Measurements from ENCODE around the gene GJD2. TPM values are rescaled to one million over a fixed set of nuclear protein-coding genes. Genes with fewer than 3 reads are reported as not detected.

GJD2 gene
- total RNA-seq, 2 experiments from 2014 or later = not detected

DNA sequence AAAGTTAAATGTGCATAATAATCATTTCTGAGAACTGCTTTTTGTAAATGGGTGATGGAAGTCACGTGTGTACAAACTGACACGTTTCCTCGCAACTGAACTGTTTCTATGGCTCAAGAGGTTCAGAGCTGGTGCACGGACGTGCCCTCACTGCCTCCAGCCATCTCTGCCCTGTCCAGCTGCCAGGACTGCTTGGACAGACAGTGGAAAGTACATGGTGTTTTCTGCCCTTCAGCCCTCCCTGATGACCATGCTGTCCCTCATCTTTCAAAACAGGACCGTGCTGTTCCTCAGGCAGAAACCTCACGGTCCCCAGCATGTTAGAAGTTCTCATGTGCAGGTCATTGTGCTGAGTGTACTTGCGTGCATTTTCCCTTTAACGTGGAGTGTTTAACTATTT, 38.7 kb downstream of the GJD2 start:
- no peak overlapping the region for H3K4me3 Mint-ChIP-seq
- no peak for DNase-seq
- no peak overlapping the region for H3K27ac Mint-ChIP-seq
- intact Hi-C loops (cut with micrococcal nuclease) = no loop called here
- H3K27me3 Mint-ChIP-seq = peaks cover 15% of the 10 kb centered on the region
- ChIA-PET CTCF (no interaction called here), POLR2A (no interaction called here)
- H3K9me3 Mint-ChIP-seq = no peaks in the 10 kb centered on the region
- no peaks in the 10 kb centered on the region for H3K36me3 Mint-ChIP-seq
- H3K4me1 Mint-ChIP-seq (ENCODE audit: low read depth) = no peaks in the 10 kb centered on the region

DNA sequence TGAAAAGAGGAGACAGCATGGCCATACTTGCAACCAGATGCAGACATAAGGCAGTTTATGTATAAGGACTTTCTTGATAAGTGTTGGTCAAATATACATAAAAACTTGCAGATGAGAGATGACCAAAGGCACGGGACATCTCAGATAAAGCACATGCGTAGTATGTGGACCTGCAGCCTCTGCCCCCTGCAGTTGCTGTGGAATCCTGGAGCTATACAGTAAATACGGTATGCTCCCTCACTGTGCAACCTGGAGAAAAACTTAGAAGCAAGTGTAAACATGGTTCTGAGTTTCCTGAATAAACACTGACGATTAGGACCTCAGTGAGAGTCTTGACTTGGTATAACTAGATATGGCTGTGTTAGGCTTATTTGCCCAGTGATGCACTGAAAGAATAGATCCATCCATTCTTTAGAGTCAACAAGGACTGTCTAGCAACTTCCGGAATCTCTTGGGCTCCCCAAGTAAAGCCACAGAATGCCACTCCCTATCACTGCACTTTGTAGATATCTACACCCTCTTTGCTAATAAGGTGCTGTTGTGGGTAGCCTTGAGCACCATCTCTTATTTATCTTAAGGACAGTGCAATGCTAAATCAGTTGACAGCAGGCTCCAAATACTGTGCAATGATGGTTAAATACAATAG, 40.2 kb downstream of the GJD2 start:
- Mint-ChIP-seq H3K4me1 (ENCODE audit: low read depth) (no peaks in the 10 kb centered on the region), H3K27ac (no peak overlapping the region), H3K4me3 (no peak overlapping the region), H3K27me3 (peaks cover 14% of the 10 kb centered on the region), H3K9me3 (no peaks in the 10 kb centered on the region), H3K36me3 (no peaks in the 10 kb centered on the region)
- POLR2A ChIA-PET = no interaction called here
- CTCF ChIA-PET = no interaction called here
- intact Hi-C loops (cut with micrococcal nuclease) = no loop called here
- DNase-seq = no peak

DNA sequence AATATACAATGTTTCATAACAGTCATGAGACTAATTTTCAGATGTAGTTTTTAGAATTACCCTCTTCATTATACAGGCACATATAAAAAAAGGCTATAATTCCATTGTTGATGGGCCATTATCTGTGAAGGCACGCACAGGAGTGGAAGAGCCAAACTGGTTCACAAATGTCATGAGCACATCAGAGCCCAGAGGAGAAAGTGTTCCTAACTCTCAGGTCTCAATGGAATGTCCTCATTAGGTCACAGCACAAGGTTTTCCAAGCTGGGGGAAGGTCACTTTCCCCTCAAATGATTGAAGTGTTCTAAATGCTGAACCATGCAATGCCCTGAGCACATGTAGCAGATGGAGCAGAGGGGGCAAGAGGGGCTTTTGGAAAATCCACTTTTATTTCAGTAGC, 41.2 kb downstream of the GJD2 start:
- intact Hi-C loops (cut with micrococcal nuclease) = no loop called here
- CTCF ChIA-PET = no interaction called here

DNA sequence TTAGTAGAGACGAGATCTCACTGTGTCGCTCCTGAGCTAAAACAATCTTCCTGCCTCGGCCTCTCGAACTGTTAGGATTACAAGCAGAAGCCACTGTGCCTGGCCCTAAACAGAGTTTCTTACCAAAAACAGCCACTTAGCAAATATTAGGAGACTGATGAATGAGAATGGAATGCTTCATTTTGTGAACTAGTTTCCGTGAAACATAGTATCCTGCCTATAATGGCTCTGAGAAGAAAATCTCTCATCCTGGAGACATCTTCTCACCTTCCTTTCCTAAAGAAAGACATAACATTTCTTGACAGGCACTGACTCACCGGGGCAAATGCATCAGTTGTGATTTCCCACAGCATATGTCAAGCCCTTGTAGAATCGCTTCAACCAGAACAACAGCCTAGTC, 44.9 kb downstream of the GJD2 start:
- H3K27ac Mint-ChIP-seq = no peak overlapping the region
- no peak overlapping the region for H3K4me3 Mint-ChIP-seq
- intact Hi-C loops (cut with micrococcal nuclease) = no loop called here

More for the DNA sequence above, 41.2 kb downstream of the GJD2 start:
- no peak overlapping the region for H3K27ac Mint-ChIP-seq
- peaks cover 21% of the 10 kb centered on the region for H3K27me3 Mint-ChIP-seq
- no peak for DNase-seq
- H3K4me1 Mint-ChIP-seq (ENCODE audit: low read depth) = no peaks in the 10 kb centered on the region
- no peaks in the 10 kb centered on the region for H3K36me3 Mint-ChIP-seq
- POLR2A ChIA-PET = no interaction called here
- H3K9me3 Mint-ChIP-seq = no peaks in the 10 kb centered on the region
- no peak overlapping the region for H3K4me3 Mint-ChIP-seq

DNA sequence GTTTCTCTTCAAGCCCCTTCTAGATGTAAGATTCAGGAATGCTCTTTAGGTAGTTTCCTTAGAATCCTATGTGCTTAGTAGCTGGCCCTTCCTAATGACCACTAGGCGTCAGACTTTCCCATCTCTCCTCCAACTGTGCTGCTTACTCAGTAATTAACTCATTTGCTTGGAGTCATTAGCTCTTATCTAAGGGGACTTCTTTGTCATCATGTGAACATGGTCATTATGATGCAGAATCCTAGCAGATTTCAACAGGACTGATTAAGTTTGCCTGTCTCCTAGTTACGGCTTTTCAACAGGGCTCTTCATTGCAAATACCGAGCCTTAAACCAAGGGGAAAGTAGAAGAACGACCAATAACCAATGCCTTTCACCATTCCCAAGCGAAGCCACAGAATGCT, 46.4 kb downstream of the GJD2 start:
- intact Hi-C loops (cut with micrococcal nuclease) = loop anchor here (1.0 kb wide), 1 partner anchor 212 kb away; no protein-coding TSS in a partner anchor
- CTCF ChIA-PET = interaction anchor here (0.6 to 1.8 kb wide), 4 partner anchors 11 to 212 kb away, joined by 3 to 5 read pairs (median 4); no protein-coding TSS in a partner anchor
- no peak for DNase-seq
- Mint-ChIP-seq H3K27me3 (peaks cover 27% of the 10 kb centered on the region), H3K27ac (no peak overlapping the region), H3K9me3 (no peaks in the 10 kb centered on the region), H3K4me1 (ENCODE audit: low read depth) (no peaks in the 10 kb centered on the region), H3K36me3 (no peaks in the 10 kb centered on the region), H3K4me3 (no peak overlapping the region)
- POLR2A ChIA-PET = no interaction called here

More for the DNA sequence above, 44.9 kb downstream of the GJD2 start:
- Mint-ChIP-seq H3K9me3 (no peaks in the 10 kb centered on the region), H3K27me3 (peaks cover 28% of the 10 kb centered on the region), H3K4me1 (ENCODE audit: low read depth) (no peaks in the 10 kb centered on the region), H3K36me3 (no peaks in the 10 kb centered on the region)
- DNase-seq = no peak
- ChIA-PET POLR2A (no interaction called here), CTCF (no interaction called here)

DNA sequence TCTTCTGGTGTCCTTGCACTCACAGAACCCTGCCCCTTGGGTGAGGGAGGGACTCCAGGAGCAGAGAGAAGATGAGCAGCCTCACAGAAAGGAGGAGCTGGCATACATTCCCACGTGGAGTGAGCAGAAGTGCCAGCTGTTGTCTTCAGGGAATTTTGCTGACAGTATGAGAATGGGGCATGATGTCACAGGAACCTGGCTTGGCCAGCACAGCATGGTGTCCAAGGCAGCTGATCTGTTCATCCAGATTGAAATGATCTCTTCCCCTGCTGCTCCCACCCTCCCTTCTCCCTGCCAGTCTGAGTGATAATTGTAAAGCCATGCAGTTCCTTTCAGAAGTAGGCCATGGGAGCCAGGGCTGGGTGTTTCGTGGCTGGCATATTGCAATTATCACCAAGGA, 53.3 kb downstream of the GJD2 start:
- ChIA-PET CTCF (no interaction called here), POLR2A (no interaction called here)
- H3K9me3 Mint-ChIP-seq = no peaks in the 10 kb centered on the region
- no peak overlapping the region for H3K4me3 Mint-ChIP-seq
- H3K36me3 Mint-ChIP-seq = no peaks in the 10 kb centered on the region
- no peak for DNase-seq
- H3K4me1 Mint-ChIP-seq (ENCODE audit: low read depth) = no peaks in the 10 kb centered on the region
- H3K27me3 Mint-ChIP-seq = peaks cover 14% of the 10 kb centered on the region
- intact Hi-C loops (cut with micrococcal nuclease) = no loop called here
- H3K27ac Mint-ChIP-seq = no peak overlapping the region

Other genes starting within 250 kb of the GJD2 start
- gene GOLGA8B, start 171.3 kb downstream of the GJD2 start, total RNA-seq = 100 to 1,000 TPM in 1 of 2 experiments, 10 to 100 TPM in 1; 85.2 to 103 TPM
- not detected for gene ACTC1, start 40.6 kb upstream of the GJD2 start, total RNA-seq
- gene AQR, start 214.7 kb upstream of the GJD2 start, total RNA-seq = 10 to 100 TPM; 30.1 to 33.2 TPM
- gene ZNF770, start 233.3 kb upstream of the GJD2 start, total RNA-seq = 10 to 100 TPM; 36.6 to 38.5 TPM